LHCN-M2 (cell line): ENCODE measurements around the gene HS6ST3. TPM values are rescaled to one million over a fixed set of nuclear protein-coding genes. Genes with fewer than 3 reads are reported as not detected.

Experiments
- DNase-seq: peaks from one replicate; pipeline ENCODE4 v3.0.0-alpha.2; 2012; ENCODE audit warnings: low read depth
- total RNA-seq: library from RNA; depleted of rRNA; stranded (reverse); fragments of >200 nt; gene quantifications from 2 replicates; pipeline ENCODE4 v1.2.3, GENCODE V29; 2014

The HS6ST3 gene
- total RNA-seq, 1 experiment from 2014 or later: not detected

- DNase-seq: no peak
These were observed 207.5 kb downstream of the HS6ST3 start for GRCh38 chr13:96297360-96297759.

- DNase-seq: no peak
These were observed 209.3 kb downstream of the HS6ST3 start for GRCh38 chr13:96299235-96299634.

DNA sequence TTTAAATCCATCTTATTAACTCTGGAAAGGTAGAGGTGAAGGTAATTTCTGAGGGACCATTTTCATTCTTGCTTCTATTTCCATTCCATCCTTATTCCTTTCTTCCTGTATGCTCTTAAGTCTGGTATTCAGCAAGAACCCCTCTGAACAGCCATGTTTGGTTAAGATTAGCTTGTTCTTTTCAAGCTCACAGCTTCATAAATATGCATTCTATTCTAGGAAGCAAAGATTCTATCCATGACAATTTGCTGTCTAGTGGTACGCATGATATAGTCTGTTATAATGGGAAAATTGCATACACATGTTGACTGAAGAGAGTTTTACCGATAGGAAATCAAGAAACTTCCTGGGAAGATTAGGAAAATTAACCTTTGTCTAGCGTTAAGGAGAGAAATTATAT lies 218.7 kb downstream of the HS6ST3 start:
- DNase-seq: no peak

DNA sequence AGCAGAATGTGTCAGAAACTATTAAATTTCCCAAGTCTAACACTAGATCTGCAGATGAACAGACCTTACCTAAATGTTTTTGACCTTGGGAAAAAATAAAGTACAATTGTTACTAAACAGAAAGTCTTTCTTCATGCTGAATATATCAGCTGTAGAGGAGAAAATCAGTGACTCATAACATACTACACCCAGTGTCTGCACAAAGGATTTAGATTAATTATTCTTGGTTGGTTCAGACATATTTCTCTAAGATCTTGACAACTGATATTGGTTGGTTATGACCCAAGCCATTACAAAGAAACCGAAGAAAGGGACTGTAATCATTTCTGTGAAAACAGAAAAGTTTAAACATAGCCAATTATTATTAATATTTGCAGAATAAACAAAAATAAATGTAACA lies 225.1 kb downstream of the HS6ST3 start:
- no peak for DNase-seq

DNA sequence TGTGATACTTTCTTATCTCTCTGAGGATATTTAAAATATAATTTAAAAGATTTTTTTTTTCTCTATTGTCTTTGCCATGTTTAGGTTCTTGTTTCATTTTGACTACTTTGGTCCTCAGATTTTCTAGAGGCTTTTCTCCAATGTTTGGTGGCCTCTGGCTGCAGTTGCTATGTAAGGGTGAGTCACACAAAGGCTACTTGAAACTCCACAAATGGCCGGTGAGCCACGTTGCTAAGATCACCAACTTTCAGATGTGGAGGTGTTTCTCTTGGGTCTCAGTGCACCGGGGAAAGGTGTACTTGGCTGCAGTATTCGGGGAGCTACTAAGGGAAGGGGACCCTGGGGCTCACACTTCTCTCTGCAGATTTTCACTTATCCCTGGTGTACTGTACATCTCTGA lies 248.1 kb downstream of the HS6ST3 start:
- DNase-seq: no peak

DNA sequence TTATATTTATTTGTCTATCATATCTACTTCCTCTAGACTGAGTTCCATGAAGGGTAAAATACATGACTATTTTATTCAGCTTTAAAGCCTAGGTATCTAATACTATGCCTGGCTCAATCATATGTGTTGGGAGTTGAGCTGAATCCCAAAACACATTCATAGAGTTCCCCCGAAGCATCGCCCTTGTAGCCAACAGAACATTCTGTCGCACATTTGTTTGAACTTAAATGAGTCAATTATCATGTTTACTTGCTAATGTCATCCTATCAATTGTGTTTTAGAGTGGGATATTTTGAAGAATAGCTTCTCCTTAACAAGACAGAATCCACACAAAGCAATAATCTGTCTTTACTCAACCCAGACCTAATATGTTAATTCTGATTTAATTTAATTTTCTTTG lies 252.4 kb downstream of the HS6ST3 start:
- no peak for DNase-seq

DNA sequence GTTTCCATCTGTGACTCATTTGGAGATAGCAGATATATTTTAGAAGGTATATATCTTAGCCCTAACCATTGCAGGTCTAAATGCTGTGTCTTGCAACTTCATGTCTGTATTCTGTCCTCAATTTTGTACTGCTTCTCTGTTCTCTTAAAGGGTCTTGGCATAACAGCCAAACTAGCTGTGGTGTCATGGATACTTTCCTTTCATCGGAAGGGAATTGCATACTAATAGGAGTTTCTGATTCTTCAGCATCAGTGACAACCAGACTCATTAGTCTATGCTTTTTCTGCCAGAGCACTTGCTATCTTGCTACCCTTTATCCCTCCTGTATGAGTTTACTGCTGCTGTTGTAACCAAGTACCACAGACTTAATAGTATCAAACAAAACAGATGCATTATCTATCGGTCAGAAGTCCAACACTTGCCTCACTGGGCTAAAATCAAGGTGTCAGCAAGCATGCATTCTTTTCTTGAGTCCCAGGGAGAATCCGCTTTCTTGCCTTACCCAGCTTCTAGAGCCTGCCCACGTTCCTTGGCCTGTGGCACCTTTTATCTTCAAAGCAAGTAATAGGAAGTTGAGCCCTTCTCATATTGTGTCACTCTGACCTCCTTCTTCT lies 253.1 kb downstream of the HS6ST3 start:
- DNase-seq: no peak

GRCh38 chr13:96346921-96347320 lies 257.0 kb downstream of the HS6ST3 start:
- DNase-seq: no peak

- no peak for DNase-seq
These were observed 283.7 kb downstream of the HS6ST3 start for GRCh38 chr13:96373597-96373996.

GRCh38 chr13:96377835-96378234 lies 287.9 kb downstream of the HS6ST3 start:
- DNase-seq: no peak

DNA sequence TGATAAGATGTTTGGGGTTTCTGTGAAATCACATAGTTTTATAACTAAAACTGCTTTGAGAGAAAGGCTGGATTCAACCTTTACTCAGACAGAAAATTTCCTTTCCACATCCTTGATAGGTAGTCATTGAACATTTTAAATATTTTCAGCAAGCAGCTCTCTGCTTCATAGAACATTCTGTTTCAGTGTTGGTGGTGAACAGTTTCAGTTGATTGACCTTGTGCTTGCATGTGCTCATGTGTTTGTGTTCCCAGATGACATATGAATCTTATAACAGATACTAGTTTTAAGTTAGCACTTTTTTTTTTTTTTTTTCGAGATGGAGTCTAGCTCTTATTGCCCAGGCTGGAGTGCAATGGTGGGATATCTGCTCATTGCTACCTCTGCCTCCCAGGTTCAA lies 290.1 kb downstream of the HS6ST3 start:
- no peak for DNase-seq

GRCh38 chr13:96381681-96382080 lies 291.8 kb downstream of the HS6ST3 start:
- DNase-seq: no peak

- no peak for DNase-seq
These were observed 298.7 kb downstream of the HS6ST3 start for GRCh38 chr13:96388598-96388997.

DNA sequence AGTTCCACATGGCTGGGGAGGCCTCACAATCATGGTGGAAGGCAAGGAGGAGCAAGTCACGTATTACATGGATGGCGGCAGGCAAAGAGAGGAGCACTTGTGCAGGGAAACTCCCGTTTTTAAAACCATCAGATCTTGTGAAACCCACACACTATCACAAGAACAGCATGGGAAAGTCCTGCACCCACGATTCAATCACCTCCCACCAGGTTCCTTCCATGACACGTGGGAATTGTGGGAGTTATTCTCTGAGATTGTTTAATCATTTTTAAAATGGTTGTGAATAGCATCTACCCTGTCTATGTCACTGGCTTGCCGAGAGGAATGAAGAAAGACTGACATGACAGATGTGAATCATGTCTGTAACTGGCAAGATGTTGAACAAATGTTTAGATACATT lies 301.7 kb downstream of the HS6ST3 start:
- no peak for DNase-seq

DNA sequence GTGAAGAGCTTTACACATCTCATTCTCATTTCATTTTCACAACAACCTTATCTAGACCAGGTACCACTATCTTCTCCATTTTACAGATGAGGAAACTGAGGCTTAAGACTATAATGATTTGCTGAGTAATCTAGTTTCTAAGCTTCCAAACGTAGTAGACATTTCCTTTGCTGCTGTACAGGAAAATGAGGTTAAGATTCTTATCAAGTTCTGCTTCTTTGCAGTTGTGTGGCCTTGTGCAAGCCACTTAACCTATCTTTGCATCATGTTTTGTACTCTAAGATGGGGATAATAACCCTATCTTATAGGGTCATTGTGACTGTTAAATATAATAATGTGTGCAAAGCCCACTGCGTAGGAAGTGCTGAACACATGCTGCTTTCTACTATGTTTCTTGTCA lies 307.9 kb downstream of the HS6ST3 start:
- DNase-seq: no peak

- no peak for DNase-seq
These were observed 308.6 kb downstream of the HS6ST3 start for GRCh38 chr13:96398486-96398885.

DNA sequence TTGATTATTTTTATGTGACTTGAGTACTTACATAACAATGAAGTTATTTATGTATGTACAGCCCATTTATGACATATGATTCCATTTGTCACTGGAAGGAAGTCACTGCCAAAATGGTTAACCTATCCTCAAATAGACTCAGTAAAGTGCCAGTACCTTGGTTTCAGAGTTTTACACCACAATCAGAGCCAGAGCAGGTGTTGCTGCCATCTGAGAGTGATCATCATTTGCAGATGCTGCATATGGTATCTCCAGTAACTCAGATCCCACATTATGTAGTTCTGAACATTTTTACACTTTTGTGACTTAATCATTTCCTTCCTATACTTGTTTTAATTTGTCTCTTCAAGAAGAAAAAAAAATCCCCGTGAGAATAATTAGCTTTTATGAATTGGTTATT lies 313.3 kb downstream of the HS6ST3 start:
- DNase-seq: no peak

DNA sequence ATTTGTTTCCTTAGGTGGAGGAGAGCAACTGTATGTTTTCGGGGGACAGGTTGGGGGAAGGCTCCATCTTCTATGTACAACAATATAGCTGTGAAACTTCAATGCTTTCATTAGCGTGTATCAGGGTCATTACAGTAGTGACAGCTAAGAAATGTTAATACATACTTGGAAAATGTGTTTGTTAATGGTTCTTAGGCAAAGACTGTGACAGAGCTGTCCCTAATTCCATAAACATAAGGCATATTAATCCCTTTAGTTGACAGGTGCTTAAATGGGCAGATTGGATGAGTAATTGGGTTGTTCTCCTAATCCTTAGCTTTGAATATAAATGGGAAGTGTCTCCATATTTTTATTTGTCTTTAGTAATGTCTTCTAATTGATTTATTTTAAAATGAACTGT lies 313.7 kb downstream of the HS6ST3 start:
- DNase-seq: no peak

- no peak for DNase-seq
These were observed 326.0 kb downstream of the HS6ST3 start for GRCh38 chr13:96415831-96416385.

- DNase-seq: no peak
These were observed 328.2 kb downstream of the HS6ST3 start for GRCh38 chr13:96417939-96418685.

- no peak for DNase-seq
These were observed 331.4 kb downstream of the HS6ST3 start for GRCh38 chr13:96421314-96421713.

DNA sequence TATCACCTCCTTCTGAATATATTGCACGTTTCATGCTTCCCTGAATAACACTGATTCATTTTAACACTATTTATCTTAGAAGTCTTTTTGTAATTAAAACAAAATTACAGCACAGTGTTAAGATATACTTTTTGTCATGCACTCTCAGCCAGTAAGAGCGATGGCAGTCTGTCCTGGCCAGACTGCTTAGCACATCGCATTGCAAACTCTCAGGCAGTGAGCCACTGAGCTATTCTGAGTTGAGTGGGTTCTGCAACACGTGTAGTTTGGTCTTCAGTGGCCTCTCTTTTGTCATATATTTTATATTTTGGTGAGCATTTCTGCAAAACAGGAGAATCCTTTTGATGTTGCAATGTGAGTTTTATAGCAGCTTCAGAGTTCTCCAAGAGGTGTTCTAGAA lies 332.1 kb downstream of the HS6ST3 start:
- no peak for DNase-seq

GRCh38 chr13:96426167-96426566 lies 336.3 kb downstream of the HS6ST3 start:
- DNase-seq: no peak
